HCT116 (cell line): ENCODE data around the gene PLCL2. TPM values are rescaled to one million over a fixed set of nuclear protein-coding genes. Genes with fewer than 3 reads are reported as not detected.

Experiments
- ATAC-seq: fragments of 200-7000 bp; cut with Tn5 transposase; 2 replicates; pipeline ENCODE4 v1.9.1; 2020; ENCODE audit warnings: mild to moderate bottlenecking, moderate library complexity
- BruUV-seq: library from RNA; stranded (reverse); fragments of 400-500 nt; replicated peaks from 2 replicates; lab custom pipeline; 2021; lab: Mats Ljungman, UMichigan
- CTCF ChIA-PET: fragments of 300-600 bp; sonication (Branson Sonifier 250); formaldehyde crosslinking; loops from one replicate; lab custom pipeline; 2021; ENCODE audit warnings: antibody characterized with exemption; lab: Charles Lee
- POLR2A ChIA-PET: fragments of 300-600, 350-600 bp; sonication (Branson Sonifier 250); formaldehyde crosslinking; loops from one replicate; lab custom pipeline; 2021; ENCODE audit warnings: antibody characterized with exemption; lab: Charles Lee
- RAD21 ChIA-PET, 2 experiments: fragments of 300-600 bp; sonication (Branson Sonifier 250); formaldehyde crosslinking; loops; one replicate each; lab custom pipeline; 2023; ENCODE audit warnings: low total read pairs in 2 of 2; ENCODE audit not compliant: uncharacterized antibody in 2 of 2, unreplicated experiment in 2 of 2, low non-redundant PET in 1 of 2; lab: Charles Lee
- DNase-seq: peaks from one replicate; pipeline ENCODE4 v3.0.0-alpha.2; 2010; ENCODE audit warnings: low read depth, low spot score
- H2AFZ ChIP-seq: fragments of 200-600 bp; shearing (Covaris generic), sonication (generic); 2 replicates; pipeline ENCODE4 v1.6.1; 2017; ENCODE audit warnings: low read depth, mixed run types, mixed read lengths, antibody characterized with exemption, low read length; ENCODE audit not compliant: poor library complexity, severe bottlenecking
- H3K27ac ChIP-seq: 2 replicates; pipeline ENCODE4 v1.5.1; 2012; ENCODE audit warnings: low read depth, low read length
- H3K27me3 ChIP-seq: fragments of 200-600 bp; sonication (generic); 2 replicates; pipeline ENCODE4 v1.6.1; 2016; ENCODE audit warnings: mixed run types, low read length, mixed read lengths; ENCODE audit not compliant: insufficient read depth
- H3K36me3 ChIP-seq, 2 experiments: fragments of 200-500 bp in 1 of 2; fragments of 200-600 bp in 1 of 2; sonication (Bioruptor generic) in 1 of 2; sonication (generic) in 1 of 2; 2 replicates each; pipeline versions ENCODE4 v1.5.1 to v1.6.1; 2014 to 2016; ENCODE audit warnings: low read length in 2 of 2, inconsistent platforms in 1 of 2, mixed read lengths in 1 of 2, mixed run types in 1 of 2; ENCODE audit not compliant: insufficient read depth in 2 of 2, control insufficient read depth in 1 of 2
- H3K4me1 ChIP-seq, 2 experiments: fragments of 200-600 bp in 1 of 2; sonication (generic) in 1 of 2; 2 replicates each; pipeline versions ENCODE4 v1.5.1 to v1.6.1; 2012 to 2017; ENCODE audit warnings: low read length in 2 of 2, inconsistent platforms in 1 of 2, mild to moderate bottlenecking in 1 of 2, mixed read lengths in 1 of 2, mixed run types in 1 of 2, moderate library complexity in 1 of 2; ENCODE audit not compliant: insufficient read depth in 2 of 2, control insufficient read depth in 1 of 2
- H3K4me2 ChIP-seq: fragments of 200-600 bp; sonication (generic); 2 replicates; pipeline ENCODE4 v1.6.1; 2017; ENCODE audit warnings: mixed run types, low read length, mixed read lengths
- H3K4me3 ChIP-seq, 2 experiments: fragments of 200-600 bp in 1 of 2; sonication (generic) in 1 of 2; replicated peaks in 1 of 2; 2 replicates each; pipeline ENCODE4 v1.5.1; 2011 to 2016; ENCODE audit warnings: low read length in 2 of 2, control low read depth in 1 of 2, low read depth in 1 of 2, mild to moderate bottlenecking in 1 of 2, mixed read lengths in 1 of 2, mixed run types in 1 of 2
- H3K79me2 ChIP-seq: fragments of 200-600 bp; sonication (generic); 2 replicates; pipeline ENCODE4 v1.6.1; 2017; ENCODE audit warnings: mild to moderate bottlenecking, mixed run types, low read length, moderate library complexity, mixed read lengths; ENCODE audit not compliant: insufficient read depth
- H3K9ac ChIP-seq: fragments of 200-600 bp; sonication (generic); 2 replicates; pipeline ENCODE4 v1.6.1; 2016; ENCODE audit warnings: low read length, mixed read lengths
- H3K9me2 ChIP-seq: fragments of 200-600 bp; sonication (generic), shearing (Covaris generic); 2 replicates; pipeline ENCODE4 v1.6.1; 2017; ENCODE audit warnings: mixed run types, mild to moderate bottlenecking, moderate library complexity; ENCODE audit not compliant: insufficient read depth
- H3K9me3 ChIP-seq, 2 experiments: fragments of 200-500 bp in 1 of 2; fragments of 200-600 bp in 1 of 2; sonication (Bioruptor generic) in 1 of 2; sonication (generic) in 1 of 2; 2 replicates each; pipeline ENCODE4 v1.6.1; 2014 to 2017; ENCODE audit warnings: low read length in 2 of 2, mixed read lengths in 2 of 2, inconsistent platforms in 1 of 2, low read depth in 1 of 2, mild to moderate bottlenecking in 1 of 2, mixed run types in 1 of 2, moderate library complexity in 1 of 2; ENCODE audit not compliant: control insufficient read depth in 1 of 2, insufficient read depth in 1 of 2
- H4K20me1 ChIP-seq: fragments of 200-600 bp; sonication (generic), shearing (Covaris generic); 2 replicates; pipeline ENCODE4 v1.6.1; 2017; ENCODE audit warnings: mixed run types, mild to moderate bottlenecking, moderate library complexity; ENCODE audit not compliant: insufficient read depth
- ATF3 ChIP-seq: IDR thresholded peaks from 2 replicates; pipeline ENCODE4 v1.6.1; 2012
- CBX3 ChIP-seq: IDR thresholded peaks from 2 replicates; pipeline ENCODE4 v1.6.1; 2012; ENCODE audit warnings: low read depth
- CEBPB ChIP-seq: IDR thresholded peaks from 2 replicates; pipeline ENCODE4 v1.6.1; 2012; ENCODE audit warnings: low read depth
- CTCF ChIP-seq, 3 experiments: fragments of 200-600 bp in 1 of 3; sonication (generic) in 1 of 3; IDR thresholded peaks in 2 of 3; conservative IDR thresholded peaks in 1 of 3; 2 replicates each; pipeline ENCODE4 v1.5.1; 2012 to 2017; ENCODE audit warnings: low read depth in 2 of 3, low read length in 2 of 3, antibody characterized with exemption in 1 of 3, borderline replicate concordance in 1 of 3, control low read depth in 1 of 3, mild to moderate bottlenecking in 1 of 3, mixed read lengths in 1 of 3, mixed run types in 1 of 3, moderate library complexity in 1 of 3; ENCODE audit not compliant: insufficient read depth in 1 of 3
- EGR1 ChIP-seq: IDR thresholded peaks from 2 replicates; pipeline ENCODE4 v1.6.1; 2012; ENCODE audit warnings: low read depth
- ELF1 ChIP-seq: IDR thresholded peaks from 2 replicates; pipeline ENCODE4 v1.6.1; 2012; ENCODE audit warnings: low read depth, borderline replicate concordance
- EZH2 ChIP-seq: fragments of 200-600 bp; sonication (generic); IDR thresholded peaks from 2 replicates; pipeline ENCODE4 v1.6.1; 2017; ENCODE audit warnings: antibody characterized with exemption, mixed run types
- EZH2phosphoT487 ChIP-seq: fragments of 200-600 bp; IDR thresholded peaks from 2 replicates; pipeline ENCODE4 v1.6.1; 2018; ENCODE audit warnings: antibody characterized with exemption, borderline replicate concordance
- FOSL1 ChIP-seq: IDR thresholded peaks from 2 replicates; pipeline ENCODE4 v1.6.1; 2012; ENCODE audit warnings: low read depth
- JUND ChIP-seq: IDR thresholded peaks from 2 replicates; pipeline ENCODE4 v1.6.1; 2012
- MAX ChIP-seq: IDR thresholded peaks from 2 replicates; pipeline ENCODE4 v1.6.1; 2012
- POLR2AphosphoS5 ChIP-seq: IDR thresholded peaks from 2 replicates; pipeline ENCODE4 v1.6.1; 2011; ENCODE audit warnings: mild to moderate bottlenecking, low read depth, low read length, moderate library complexity
- RAD21 ChIP-seq: IDR thresholded peaks from 2 replicates; pipeline ENCODE4 v1.6.1; 2012; ENCODE audit warnings: low read depth, mild to moderate bottlenecking
- REST ChIP-seq: IDR thresholded peaks from 2 replicates; pipeline ENCODE4 v1.6.1; 2012; ENCODE audit warnings: low read depth
- SIN3A ChIP-seq: IDR thresholded peaks from 2 replicates; pipeline ENCODE4 v1.6.1; 2012; ENCODE audit warnings: low read depth
- SP1 ChIP-seq: IDR thresholded peaks from 2 replicates; pipeline ENCODE4 v1.6.1; 2012; ENCODE audit warnings: low read depth
- SRF ChIP-seq: IDR thresholded peaks from 2 replicates; pipeline ENCODE4 v1.6.1; 2012; ENCODE audit warnings: low read depth
- TCF7L2 ChIP-seq: IDR thresholded peaks from 2 replicates; pipeline ENCODE4 v1.7.0; 2011; ENCODE audit warnings: borderline replicate concordance, inconsistent platforms; ENCODE audit not compliant: insufficient read depth, insufficient read length; ENCODE audit errors: extremely low read depth
- ZFX ChIP-seq: fragments of 450-650 bp; IDR thresholded peaks from 2 replicates; pipeline ENCODE4 v1.6.1; 2017
- ZNF274 ChIP-seq: fragments of 200-500 bp; sonication (Bioruptor generic); IDR thresholded peaks from 2 replicates; pipeline ENCODE4 v1.6.1; 2014; ENCODE audit warnings: mild to moderate bottlenecking, low read depth, low read length, inconsistent platforms
- intact Hi-C: fragments of 100-400 bp; cut with micrococcal nuclease; formaldehyde crosslinking; loops from 2 replicates; pipeline ENCODE4 v1.10.0; 2022
- total RNA-seq: library from RNA; stranded (reverse); gene quantifications from one replicate; pipeline ENCODE4 v1.2.1, GENCODE V29; 2021; ENCODE audit not compliant: unreplicated experiment

The PLCL2 gene
- total RNA-seq, 1 experiment from 2014 or later = 2.2 TPM

- Histone ChIP-seq H3K9me3 (no peaks in the 10 kb centered on the region), H3K79me2 (no peaks in the 10 kb centered on the region), H4K20me1 (no peaks in the 10 kb centered on the region), H3K27me3 (no peaks in the 10 kb centered on the region), H2AFZ (no peak overlapping the region), H3K4me2 (no peak overlapping the region), H3K4me3 (no peak overlapping the region), H3K4me1 (no peaks in the 10 kb centered on the region)
- ChIA-PET RAD21 (no interaction called here), POLR2A (no interaction called here)
- intact Hi-C loops = no loop called here
- DNase-seq (no peak), ATAC-seq (no peak)
- TF ChIP-seq RAD21 (no peak), REST (no peak), EZH2phosphoT487 (no peak), ZNF274 (no peak), ELF1 (no peak), MAX (no peak), ZFX (no peak), TCF7L2 (no peak), EZH2 (no peak), SP1 (no peak), FOSL1 (no peak), POLR2AphosphoS5 (no peak), CEBPB (no peak), ATF3 (no peak), SIN3A (no peak), JUND (no peak), EGR1 (no peak), CTCF (IDR thresholded peaks at IDR 0.05 in 2 of 3, conservative IDR thresholded peaks at IDR 0.05 in 1 of 3; ENCODE audit: borderline replicate concordance in 1 of 3, insufficient read depth in 1 of 3, low read depth in 2 of 3, low read length in 2 of 3) (no peak), CBX3 (no peak), SRF (no peak)
- TF ChIP-seq, all 23 proteins: peak for 0
- H3K36me3 ChIP-seq = no peaks in the 10 kb centered on the region
- no peak overlapping the region for H3K27ac ChIP-seq
- no peaks in the 10 kb centered on the region for H3K9me2 ChIP-seq
- BruUV-seq = no TSS peak
- CTCF ChIA-PET = no interaction called here
- H3K9ac ChIP-seq = no peak overlapping the region
These were observed 175.3 kb downstream of the PLCL2 start for GRCh38 chr3:17059989-17060550.
